ES-I3 (cell line): ENCODE measurements around the gene NSD1.
"Not testable (repeated sequence)": the region's sequence is repeated elsewhere in the genome, so short reads cannot be mapped to it uniquely, and the experiment has no call there.

Experiments
- H3K36me3 ChIP-seq: 2 replicates; pipeline ENCODE4 v1.6.1; 2013; ENCODE audit warnings: mild to moderate bottlenecking, low read length, control low read depth, moderate library complexity; ENCODE audit not compliant: insufficient read depth
- H3K4me1 ChIP-seq: 2 replicates; pipeline ENCODE4 v1.6.1; 2013; ENCODE audit warnings: mild to moderate bottlenecking, control low read depth, low read length; ENCODE audit not compliant: insufficient read depth
- H3K9ac ChIP-seq: 2 replicates; pipeline ENCODE4 v1.6.1; 2013; ENCODE audit warnings: low read depth, mild to moderate bottlenecking, low read length, moderate library complexity
- H3K9me3 ChIP-seq: 2 replicates; pipeline ENCODE4 v1.6.1; 2013; ENCODE audit warnings: mild to moderate bottlenecking, low read length, moderate library complexity; ENCODE audit not compliant: control insufficient read depth, insufficient read depth

The NSD1 gene

DNA sequence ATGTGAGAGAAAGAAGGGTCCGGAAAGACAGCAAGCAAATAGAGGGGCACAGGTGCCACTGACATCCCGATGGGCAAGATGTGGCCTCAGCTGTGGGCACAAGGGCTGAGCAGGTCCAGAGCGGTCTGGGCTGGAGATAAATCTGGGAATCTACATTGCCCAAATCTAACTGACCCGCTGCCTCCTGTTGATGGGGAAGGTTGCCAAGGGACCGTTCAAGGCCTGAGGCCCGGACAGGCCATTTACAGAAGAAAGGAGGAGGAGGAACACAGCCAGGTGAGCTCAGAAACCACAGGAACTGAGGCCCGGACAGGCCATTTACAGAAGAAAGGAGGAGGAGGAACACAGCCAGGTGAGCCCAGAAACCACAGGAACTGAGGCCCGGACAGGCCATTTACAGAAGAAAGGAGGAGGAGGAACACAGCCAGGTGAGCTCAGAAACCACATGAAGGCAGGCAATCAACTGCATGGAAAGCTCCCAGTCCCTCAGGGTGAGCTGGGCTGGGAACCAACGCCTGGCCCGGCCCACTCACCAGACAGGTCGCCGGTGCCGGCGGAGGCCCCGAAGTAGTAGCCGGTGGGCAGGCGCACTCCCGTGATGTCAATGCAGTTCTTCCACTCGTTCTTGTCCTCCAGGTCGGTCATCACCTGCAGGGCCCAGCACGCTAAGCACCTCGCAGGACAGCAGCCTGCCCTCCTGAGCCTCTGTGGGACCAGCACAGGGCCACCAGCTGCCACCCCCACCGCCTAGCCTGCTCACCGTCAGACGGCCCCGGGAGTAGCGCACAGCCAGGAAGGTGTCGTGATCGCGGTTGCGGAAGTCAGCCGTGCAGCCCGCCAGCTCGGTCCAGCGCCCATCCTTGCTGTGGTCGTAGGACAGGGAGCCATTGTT is 203.3 kb downstream of the NSD1 start:
- Histone ChIP-seq H3K9me3 (no peaks in the 10 kb centered on the region), H3K36me3 (peaks cover 15% of the 10 kb centered on the region), H3K9ac (no peak overlapping the region), H3K4me1 (peaks cover 12% of the 10 kb centered on the region)

DNA sequence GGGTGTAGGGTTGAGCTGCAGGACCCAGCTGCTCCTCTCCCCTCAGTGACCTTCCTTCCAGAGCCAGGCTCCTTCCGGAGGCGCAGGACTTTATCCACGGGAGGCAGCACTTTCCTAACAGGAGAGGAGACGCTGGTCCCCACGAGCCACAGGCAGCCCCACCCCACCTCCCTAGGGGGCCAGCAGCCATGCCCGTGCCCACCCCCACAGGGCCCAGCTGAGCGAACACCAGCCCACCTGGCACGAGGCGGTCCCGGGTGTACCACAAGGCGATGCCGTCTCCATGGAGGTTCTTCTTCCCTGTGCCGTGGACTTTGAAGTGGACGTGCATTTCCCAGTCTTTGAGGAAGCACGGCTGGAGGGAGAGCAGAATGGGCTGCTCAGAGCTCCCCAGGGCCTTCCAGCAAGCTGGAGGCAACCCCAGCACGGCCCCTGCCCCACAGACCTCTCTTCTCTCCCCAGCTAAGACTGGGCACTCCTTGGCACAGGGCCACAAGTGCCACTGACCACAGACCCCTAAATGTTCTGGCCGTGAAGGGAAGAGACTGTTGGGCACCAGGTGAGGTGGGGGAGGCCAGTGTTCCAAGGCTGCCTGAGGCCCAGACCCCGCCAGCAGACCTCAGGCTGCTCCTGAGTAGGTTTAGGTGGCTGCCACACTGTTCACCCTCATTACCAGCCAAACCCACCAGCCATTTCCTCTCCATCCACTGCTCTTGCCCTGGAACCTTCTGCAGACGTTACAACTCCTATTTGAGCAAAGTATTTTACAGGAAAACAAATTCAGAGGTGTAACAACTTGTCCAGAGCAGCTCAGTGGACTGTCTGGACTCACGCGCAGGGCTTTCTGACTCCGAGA is 204.9 kb downstream of the NSD1 start:
- H3K9me3 ChIP-seq: no peaks in the 10 kb centered on the region
- peaks cover 12% of the 10 kb centered on the region for H3K4me1 ChIP-seq
- peaks cover 15% of the 10 kb centered on the region for H3K36me3 ChIP-seq
- H3K9ac ChIP-seq: no peak overlapping the region

DNA sequence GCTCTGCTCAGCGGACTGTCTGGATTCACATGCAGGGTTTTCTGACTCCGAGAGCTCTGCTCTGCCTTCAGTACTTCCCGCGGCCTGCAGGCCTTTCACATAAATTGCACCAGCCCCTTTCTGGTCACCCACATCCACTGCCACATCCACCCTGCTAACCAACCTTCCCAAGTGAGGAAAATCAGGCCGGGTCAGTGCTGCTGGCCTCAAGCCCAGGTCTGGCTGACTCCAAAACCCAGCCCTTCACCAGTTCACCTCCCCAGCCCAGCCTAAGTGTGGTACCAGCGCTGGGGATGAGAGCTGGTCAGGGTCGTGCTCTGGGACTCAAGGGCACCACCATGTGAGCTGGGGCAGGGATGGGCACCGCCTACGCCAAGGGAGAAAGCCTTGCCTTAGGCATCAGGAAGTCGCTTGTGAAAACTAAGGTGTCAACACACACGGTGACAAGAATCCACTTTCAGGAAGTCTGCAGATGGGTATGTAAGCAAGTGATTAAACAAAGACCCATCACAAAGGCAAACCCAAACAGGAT is 205.6 kb downstream of the NSD1 start:
- H3K36me3 ChIP-seq: peaks cover 9% of the 10 kb centered on the region
- H3K9me3 ChIP-seq: no peaks in the 10 kb centered on the region
- H3K9ac ChIP-seq: no peak overlapping the region; the same call in 1 of the 2 replicates
- peaks cover 12% of the 10 kb centered on the region for H3K4me1 ChIP-seq

DNA sequence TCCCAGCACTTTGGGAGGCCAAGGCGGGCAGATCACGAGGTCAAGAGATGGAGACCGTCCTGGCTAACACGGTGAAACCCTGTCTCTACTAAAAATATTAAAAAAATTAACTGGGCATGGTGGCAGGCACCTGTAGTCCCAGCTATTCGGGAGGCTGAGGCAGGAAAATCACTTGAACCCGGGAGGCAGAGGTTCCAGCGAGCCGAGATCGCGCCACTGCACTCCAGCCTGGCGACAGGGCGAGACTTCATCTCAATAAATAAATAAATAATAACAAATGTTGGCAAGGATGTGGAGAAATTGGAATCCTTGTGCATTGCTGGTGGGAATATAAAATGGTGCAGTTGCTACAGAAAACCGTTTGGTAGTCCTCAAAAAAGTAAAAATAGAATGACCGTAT is 209.4 kb downstream of the NSD1 start:
- not testable (repeated sequence) for H3K9ac ChIP-seq, H3K9me3 ChIP-seq, H3K36me3 ChIP-seq, H3K4me1 ChIP-seq

DNA sequence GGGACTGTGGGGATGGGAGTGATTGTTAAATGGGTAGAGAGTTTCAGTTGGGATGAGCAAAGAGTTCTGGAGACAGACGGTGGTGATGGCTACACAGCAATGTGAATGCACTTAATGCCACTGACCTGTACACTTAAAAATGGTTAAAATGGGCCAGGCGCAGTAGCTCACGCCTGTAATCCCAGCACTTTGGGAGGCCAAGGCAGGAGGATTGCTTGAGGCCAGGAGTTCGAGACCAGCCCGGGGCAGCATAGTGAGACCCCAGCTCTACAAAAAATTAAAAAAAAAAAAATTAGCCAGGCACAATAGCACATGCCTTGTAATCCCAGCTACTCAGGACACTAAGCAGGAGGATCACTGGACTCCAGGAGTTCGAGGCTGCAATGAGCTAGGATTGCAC is 210.2 kb downstream of the NSD1 start:
- Histone ChIP-seq H3K9ac (no peak overlapping the region), H3K9me3 (no peaks in the 10 kb centered on the region), H3K36me3 (no peaks in the 10 kb centered on the region), H3K4me1 (peaks cover 8% of the 10 kb centered on the region)

DNA sequence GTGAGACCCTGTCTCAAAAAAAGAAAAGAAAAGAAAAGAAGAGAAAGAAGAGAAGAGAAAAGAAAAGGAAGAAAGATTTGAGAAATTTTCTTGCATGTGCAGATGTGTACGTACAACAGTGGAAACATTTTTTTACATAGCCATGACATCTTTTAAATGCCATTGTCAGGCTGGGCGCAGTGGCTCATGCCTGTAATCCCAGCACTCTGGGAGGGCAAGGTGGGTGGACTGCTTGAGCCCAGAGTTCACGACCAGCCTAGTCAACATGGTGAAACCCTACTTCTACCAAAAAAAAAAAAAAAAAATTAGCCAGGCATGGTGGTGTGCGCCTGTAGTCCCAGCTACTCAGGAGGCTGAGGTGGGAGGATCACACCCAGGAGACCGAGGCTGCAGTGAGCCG is 211.3 kb downstream of the NSD1 start:
- Histone ChIP-seq H3K9ac (no peak overlapping the region), H3K9me3 (no peaks in the 10 kb centered on the region), H3K36me3 (no peaks in the 10 kb centered on the region), H3K4me1 (no peaks in the 10 kb centered on the region)

DNA sequence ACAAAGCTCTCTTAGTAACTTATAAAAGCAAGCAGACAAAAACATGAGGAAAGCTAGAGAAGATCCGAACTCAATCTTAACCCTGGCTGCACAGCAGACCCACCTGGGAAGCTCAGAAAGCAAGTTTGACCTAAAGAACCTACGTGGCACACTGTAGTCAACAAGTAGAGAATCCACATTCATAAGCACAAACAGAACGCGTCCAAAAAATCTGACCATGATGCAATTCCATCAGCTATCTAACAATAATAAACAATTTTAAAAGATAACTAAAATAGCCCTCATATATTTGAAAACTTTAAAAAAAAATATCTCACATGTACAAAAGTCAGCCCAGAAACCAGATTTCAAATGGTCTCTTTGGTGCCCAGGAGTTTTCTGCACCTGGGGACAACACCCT is 213.2 kb downstream of the NSD1 start:
- no peak overlapping the region for H3K9ac ChIP-seq

DNA sequence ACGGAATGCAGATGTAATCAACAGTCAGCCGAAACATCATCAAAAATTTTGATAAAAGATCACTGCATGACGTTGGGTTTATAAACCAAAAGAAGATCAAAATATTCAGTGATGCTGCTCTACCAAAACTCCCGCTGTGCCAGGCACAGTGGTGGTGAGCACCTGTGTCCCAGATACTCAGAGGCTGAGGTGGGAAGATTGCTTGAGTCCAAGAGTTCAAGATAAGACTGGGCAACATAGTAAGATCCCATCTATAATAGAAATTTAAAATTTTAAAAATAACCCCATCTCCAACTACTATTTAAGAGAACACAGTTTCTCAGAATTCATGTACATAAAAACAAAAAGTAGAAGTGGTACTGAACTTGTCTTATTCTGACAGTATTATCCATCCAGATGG is 214.1 kb downstream of the NSD1 start:
- Histone ChIP-seq H3K4me1 (peaks cover 6% of the 10 kb centered on the region), H3K9me3 (no peaks in the 10 kb centered on the region), H3K36me3 (no peaks in the 10 kb centered on the region), H3K9ac (no peak overlapping the region)

More for the DNA sequence above, 213.2 kb downstream of the NSD1 start:
- H3K9me3 ChIP-seq: no peaks in the 10 kb centered on the region
- peaks cover 6% of the 10 kb centered on the region for H3K4me1 ChIP-seq
- H3K36me3 ChIP-seq: no peaks in the 10 kb centered on the region

DNA sequence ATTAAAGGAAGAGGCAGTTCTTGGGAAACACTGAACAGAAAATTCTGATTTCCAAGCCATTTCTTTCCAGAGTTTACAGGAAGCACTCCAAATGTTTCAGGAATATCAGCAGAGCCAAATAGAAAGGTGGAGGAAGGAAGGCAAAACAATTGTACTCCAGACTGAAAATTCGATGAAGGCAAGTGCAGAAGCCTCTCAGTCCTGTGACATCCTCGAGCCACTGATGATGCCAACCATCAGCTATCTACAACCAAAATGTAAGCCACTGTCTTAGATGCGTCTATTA is 215.7 kb downstream of the NSD1 start:
- H3K9ac ChIP-seq: no peak overlapping the region
- no peaks in the 10 kb centered on the region for H3K9me3 ChIP-seq
- peaks cover 6% of the 10 kb centered on the region for H3K4me1 ChIP-seq
- H3K36me3 ChIP-seq: no peaks in the 10 kb centered on the region

DNA sequence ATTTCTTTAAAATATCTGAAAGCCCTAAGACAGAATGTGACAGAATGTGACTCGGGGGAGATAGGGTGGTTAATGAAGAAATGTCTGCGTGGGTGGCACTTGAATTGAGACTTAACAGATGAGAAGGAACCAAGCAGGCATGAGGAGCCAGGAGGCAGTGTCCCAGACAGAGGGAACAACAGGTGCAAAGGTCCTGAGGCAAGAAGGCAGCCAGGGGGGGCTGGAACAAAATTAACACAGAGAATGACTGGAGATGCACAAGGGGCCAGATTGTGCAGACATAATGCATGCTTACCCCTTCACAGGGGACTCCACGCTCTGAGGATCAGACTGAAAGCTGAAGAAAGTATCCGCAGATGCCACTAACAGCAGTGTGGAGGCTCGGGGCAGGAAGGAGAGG is 216.2 kb downstream of the NSD1 start:
- no peaks in the 10 kb centered on the region for H3K36me3 ChIP-seq
- H3K4me1 ChIP-seq: peaks cover 6% of the 10 kb centered on the region
- no peak overlapping the region for H3K9ac ChIP-seq
- no peaks in the 10 kb centered on the region for H3K9me3 ChIP-seq
